GM10847 (cell line): ENCODE data around the gene SMIM5.

Source experiments
- POLR2A ChIP-seq: IDR thresholded peaks from 2 replicates; pipeline ENCODE4 v1.6.1; 2011; ENCODE audit not compliant: insufficient read length; ENCODE audit errors: extremely low read depth

Gene SMIM5

DNA sequence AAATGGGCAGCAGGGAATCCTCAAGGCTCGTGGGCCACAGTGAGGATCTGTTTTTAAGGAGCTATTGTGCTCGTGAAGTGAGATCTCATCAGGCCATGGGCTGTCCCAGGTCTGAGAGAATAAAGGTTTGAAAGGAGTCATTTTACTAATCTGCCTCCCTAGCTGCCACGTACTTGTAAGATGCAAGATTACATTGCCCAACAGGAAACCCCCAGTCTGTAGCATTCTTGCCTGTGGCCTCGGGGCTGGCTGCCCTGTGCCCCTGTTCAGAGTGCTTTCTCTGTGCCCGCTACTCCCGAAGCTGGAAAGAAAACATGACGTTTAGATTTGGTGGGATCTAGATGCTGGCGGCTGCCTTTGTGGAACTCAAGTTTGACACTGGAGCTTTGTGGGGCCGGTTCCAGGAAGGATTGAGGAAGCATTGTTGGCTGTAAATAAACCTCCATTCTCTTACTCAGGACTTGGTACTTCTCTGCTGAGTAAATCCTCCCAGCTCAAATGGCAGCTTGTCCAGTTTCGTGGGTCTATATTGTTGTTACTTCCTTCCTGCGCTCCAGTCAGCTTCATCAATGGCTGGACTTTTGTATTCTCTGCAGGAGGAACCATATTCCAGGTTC is 55.1 kb downstream of the SMIM5 start:
- TF ChIP-seq POLR2A: no peak

DNA sequence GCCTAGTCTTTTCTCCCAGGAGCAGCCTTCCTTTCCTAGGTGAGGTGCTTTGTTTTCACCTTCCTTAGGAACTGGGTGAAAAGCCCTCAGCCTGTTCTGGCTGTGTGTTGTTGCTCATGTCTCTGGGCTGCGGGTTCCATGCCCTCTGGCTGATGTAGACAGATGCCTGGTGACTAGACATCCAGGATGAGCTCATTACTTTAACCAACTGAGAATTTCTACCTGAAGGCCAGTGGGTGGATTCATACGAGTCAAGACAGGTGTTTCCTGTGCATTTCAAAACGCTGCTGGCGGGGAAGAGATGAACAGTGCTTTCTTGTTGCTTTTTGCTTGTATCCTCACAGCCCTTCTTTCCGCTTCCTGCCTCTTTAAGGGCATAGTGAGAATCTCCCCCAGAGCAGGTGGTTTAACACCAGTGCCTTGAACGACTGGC is 56.2 kb downstream of the SMIM5 start:
- TF ChIP-seq POLR2A: no peak
